SU-DHL-6 (cell line): ENCODE measurements around the gene NTMT1.

Experiments used
- H2AFZ ChIP-seq: fragments of 200-600 bp; sonication (generic); 2 replicates; pipeline ENCODE4 v1.6.1; 2014; ENCODE audit warnings: low read depth, mild to moderate bottlenecking, moderate library complexity, mixed read lengths, antibody characterized with exemption, low read length; ENCODE audit not compliant: severe bottlenecking
- H3F3A ChIP-seq: fragments of 200-600 bp; shearing (Covaris generic); 2 replicates; pipeline ENCODE4 v1.6.0; 2016; ENCODE audit warnings: antibody characterized with exemption, mild to moderate bottlenecking; ENCODE audit not compliant: insufficient read depth
- H3K27ac ChIP-seq: fragments of 200-600 bp; sonication (generic); 2 replicates; pipeline ENCODE4 v1.5.1; 2016; ENCODE audit warnings: low read depth, mild to moderate bottlenecking, low read length, moderate library complexity, mixed read lengths
- H3K27me3 ChIP-seq: fragments of 200-600 bp; sonication (generic), shearing (Covaris generic); 2 replicates; pipeline ENCODE4 v1.6.0; 2014; ENCODE audit warnings: mild to moderate bottlenecking, low read length
- H3K36me3 ChIP-seq: fragments of 200-600 bp; sonication (generic); 2 replicates; pipeline ENCODE4 v1.6.1; 2014; ENCODE audit warnings: mild to moderate bottlenecking, low read length, mixed read lengths
- H3K4me2 ChIP-seq: fragments of 300-600, 200-600 bp; shearing (Covaris generic), sonication (generic); 2 replicates; pipeline ENCODE4 v1.6.0; 2014; ENCODE audit warnings: low read length, low read depth, mild to moderate bottlenecking; ENCODE audit not compliant: poor library complexity, severe bottlenecking
- H3K4me3 ChIP-seq: fragments of 200-600 bp; sonication (generic); 2 replicates; pipeline ENCODE4 v1.5.1; 2014; ENCODE audit warnings: antibody characterized with exemption, low read length, mild to moderate bottlenecking, mixed read lengths; ENCODE audit not compliant: insufficient read depth, poor library complexity, severe bottlenecking
- H3K79me2 ChIP-seq: fragments of 200-600 bp; sonication (generic); 2 replicates; pipeline ENCODE4 v1.6.1; 2014; ENCODE audit warnings: mild to moderate bottlenecking, low read length, moderate library complexity; ENCODE audit not compliant: insufficient read depth
- H3K9ac ChIP-seq: fragments of 200-600 bp; sonication (generic); 2 replicates; pipeline ENCODE4 v1.7.0; 2014; ENCODE audit warnings: mild to moderate bottlenecking, low read length
- H3K9me2 ChIP-seq: fragments of 200-600 bp; sonication (generic); replicated peaks from 2 replicates; pipeline ENCODE4 v1.6.1; 2014; ENCODE audit warnings: low read length; ENCODE audit not compliant: insufficient read depth
- H3K9me3 ChIP-seq: fragments of 200-600 bp; sonication (generic); 2 replicates; pipeline ENCODE4 v1.6.1; 2014; ENCODE audit warnings: low read length, mixed read lengths; ENCODE audit not compliant: insufficient read depth
- H4K20me1 ChIP-seq: fragments of 200-600 bp; sonication (generic); 2 replicates; pipeline ENCODE4 v1.6.1; 2014; ENCODE audit warnings: low read depth, mild to moderate bottlenecking, antibody characterized with exemption, low read length, moderate library complexity, mixed read lengths
- EZH2phosphoT487 ChIP-seq: fragments of 200-600 bp; sonication (generic), shearing (Covaris generic); conservative IDR thresholded peaks from 2 replicates; pipeline ENCODE4 v1.6.1; 2018; ENCODE audit warnings: mild to moderate bottlenecking, antibody characterized with exemption, low read length, moderate library complexity, mixed read lengths
- TF ChIP-seq, protein P1 (sequence below): fragments of 200-600 bp; sonication (generic); IDR thresholded peaks from one replicate; pipeline ENCODE4 v1.5.1; 2017; ENCODE audit warnings: antibody characterized with exemption, mild to moderate bottlenecking, low read length, moderate library complexity; ENCODE audit not compliant: insufficient read depth, poor library complexity, severe bottlenecking

The NTMT1 gene

DNA sequence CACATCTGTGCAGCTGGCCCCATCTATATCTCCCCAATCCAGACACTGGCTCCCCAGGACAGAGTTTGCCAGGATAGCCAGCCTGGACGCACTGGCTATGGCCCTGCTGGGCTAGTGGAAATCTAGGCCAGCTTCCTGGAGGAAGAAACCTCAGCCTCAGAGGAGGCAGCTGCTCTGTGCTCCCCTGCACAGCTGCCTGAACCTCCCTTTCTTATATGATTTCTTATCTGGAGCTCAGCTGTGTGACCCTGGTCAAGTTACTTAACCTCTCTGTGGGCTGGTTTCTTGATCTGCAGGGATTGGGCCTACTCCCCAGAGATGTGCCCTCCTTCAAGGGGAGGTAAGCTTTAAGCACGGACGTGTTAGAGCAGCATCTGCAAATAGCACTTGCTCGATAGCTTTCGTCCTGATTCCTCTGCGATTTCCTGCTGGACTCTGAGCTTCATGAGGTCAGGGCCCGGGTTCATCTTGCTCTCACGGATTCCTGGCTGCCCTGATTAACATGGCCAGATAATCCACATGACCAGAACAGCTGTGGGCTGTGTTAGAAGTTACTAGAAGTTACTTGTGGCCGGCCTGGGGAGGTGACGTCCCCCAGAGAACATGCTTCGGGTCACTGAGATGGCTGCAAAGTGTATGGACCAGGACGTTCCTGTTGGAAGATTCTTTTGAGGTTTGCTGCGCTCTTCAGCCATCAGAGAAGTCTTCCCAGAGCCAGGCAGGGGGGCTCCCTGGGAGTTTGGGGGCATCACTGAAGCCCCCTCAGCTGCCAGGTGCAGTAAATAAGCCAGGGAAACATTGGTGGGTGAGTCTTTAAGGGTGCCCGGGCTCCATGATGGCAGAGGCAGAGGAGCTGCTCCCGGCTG, 19.6 kb upstream of the NTMT1 start:
- Histone ChIP-seq H3K36me3 (no peaks in the 10 kb centered on the region), H4K20me1 (no peaks in the 10 kb centered on the region), H3K4me3 (no peak overlapping the region), H3K9me3 (no peaks in the 10 kb centered on the region), H3K9me2 (no peaks in the 10 kb centered on the region), H3K79me2 (no peaks in the 10 kb centered on the region), H2AFZ (no peak overlapping the region), H3K27ac (no peak overlapping the region), H3K27me3 (no peaks in the 10 kb centered on the region), H3K4me2 (no peak overlapping the region), H3K9ac (no peak overlapping the region), H3F3A (no peaks in the 10 kb centered on the region)
- TF ChIP-seq, protein P1, sequence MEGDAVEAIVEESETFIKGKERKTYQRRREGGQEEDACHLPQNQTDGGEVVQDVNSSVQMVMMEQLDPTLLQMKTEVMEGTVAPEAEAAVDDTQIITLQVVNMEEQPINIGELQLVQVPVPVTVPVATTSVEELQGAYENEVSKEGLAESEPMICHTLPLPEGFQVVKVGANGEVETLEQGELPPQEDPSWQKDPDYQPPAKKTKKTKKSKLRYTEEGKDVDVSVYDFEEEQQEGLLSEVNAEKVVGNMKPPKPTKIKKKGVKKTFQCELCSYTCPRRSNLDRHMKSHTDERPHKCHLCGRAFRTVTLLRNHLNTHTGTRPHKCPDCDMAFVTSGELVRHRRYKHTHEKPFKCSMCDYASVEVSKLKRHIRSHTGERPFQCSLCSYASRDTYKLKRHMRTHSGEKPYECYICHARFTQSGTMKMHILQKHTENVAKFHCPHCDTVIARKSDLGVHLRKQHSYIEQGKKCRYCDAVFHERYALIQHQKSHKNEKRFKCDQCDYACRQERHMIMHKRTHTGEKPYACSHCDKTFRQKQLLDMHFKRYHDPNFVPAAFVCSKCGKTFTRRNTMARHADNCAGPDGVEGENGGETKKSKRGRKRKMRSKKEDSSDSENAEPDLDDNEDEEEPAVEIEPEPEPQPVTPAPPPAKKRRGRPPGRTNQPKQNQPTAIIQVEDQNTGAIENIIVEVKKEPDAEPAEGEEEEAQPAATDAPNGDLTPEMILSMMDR, result no peak
- no peak for TF ChIP-seq EZH2phosphoT487

- no peak overlapping the region for H2AFZ ChIP-seq
Measured at GRCh38 chr9:129607027-129607387, 19.0 kb upstream of the NTMT1 start.

GRCh38 chr9:129608561-129609481, 17.1 kb upstream of the NTMT1 start:
- no peaks in the 10 kb centered on the region for H4K20me1 ChIP-seq
- no peak overlapping the region for H3K4me2 ChIP-seq
- no peak overlapping the region for H3K4me3 ChIP-seq
- no peak overlapping the region for H3K27ac ChIP-seq
- no peaks in the 10 kb centered on the region for H3K79me2 ChIP-seq
- H3K9me2 ChIP-seq, result no peaks in the 10 kb centered on the region
- H3K9me3 ChIP-seq, result no peaks in the 10 kb centered on the region
- H3K27me3 ChIP-seq, result no peaks in the 10 kb centered on the region
- H3K36me3 ChIP-seq, result no peaks in the 10 kb centered on the region
- TF ChIP-seq EZH2phosphoT487, result no peak
- TF ChIP-seq, protein P1, result no peak
- H2AFZ ChIP-seq, result no peak overlapping the region
- H3F3A ChIP-seq, result no peaks in the 10 kb centered on the region
- no peak overlapping the region for H3K9ac ChIP-seq

More at GRCh38 chr9:129607027-129607387, 19.0 kb upstream of the NTMT1 start:
- H3K9me2 ChIP-seq, result no peaks in the 10 kb centered on the region
- H3K4me2 ChIP-seq, result no peak overlapping the region
- no peaks in the 10 kb centered on the region for H3K9me3 ChIP-seq
- TF ChIP-seq, protein P1, result no peak
- TF ChIP-seq EZH2phosphoT487, result no peak
- no peaks in the 10 kb centered on the region for H3K36me3 ChIP-seq
- no peaks in the 10 kb centered on the region for H3F3A ChIP-seq
- no peaks in the 10 kb centered on the region for H3K79me2 ChIP-seq
- H3K27me3 ChIP-seq, result no peaks in the 10 kb centered on the region
- H3K9ac ChIP-seq, result no peak overlapping the region
- H3K4me3 ChIP-seq, result no peak overlapping the region
- no peaks in the 10 kb centered on the region for H4K20me1 ChIP-seq
- H3K27ac ChIP-seq, result no peak overlapping the region
